HG03175 (cell line): ENCODE data around the gene BICDL2.
A peak's percentile ranks its signal among the peaks of the same experiment; 100 is the strongest.
"Not testable (repeated sequence)": the region's sequence is repeated elsewhere in the genome, so short reads cannot be mapped to it uniquely, and the experiment has no call there.

ENCODE experiments used
- ATAC-seq: cut with Tn5 transposase; IDR thresholded peaks from one replicate; pipeline ENCODE4 v1.9.1; 2021; ENCODE audit warnings: mild to moderate bottlenecking, moderate library complexity; ENCODE audit not compliant: unreplicated experiment

Gene BICDL2

GRCh38 chr16:3065069-3065741 is 28.5 kb upstream of the BICDL2 start, which contains the start of gene IL32:
TSS of gene IL32 (plus strand) at chr16:3065640. CDS start at chr16:3065812, 172 bp downstream.
- no peak for ATAC-seq

GRCh38 chr16:3063625-3064386 is 27.1 kb upstream of the BICDL2 start:
- ATAC-seq, result no peak

- no peak for ATAC-seq
Measured at GRCh38 chr16:3062553-3062952, 25.8 kb upstream of the BICDL2 start.

GRCh38 chr16:3060339-3061127 is 23.8 kb upstream of the BICDL2 start:
- ATAC-seq, result no peak

GRCh38 chr16:3059723-3060242 is 23.0 kb upstream of the BICDL2 start:
- no peak for ATAC-seq

- peak; percentile 84 for ATAC-seq
Measured at GRCh38 chr16:3059041-3059722, 22.4 kb upstream of the BICDL2 start.

- ATAC-seq, result peak; percentile 41
Measured at GRCh38 chr16:3058139-3059030, 21.6 kb upstream of the BICDL2 start.

GRCh38 chr16:3057181-3058138 is 20.7 kb upstream of the BICDL2 start:
- no peak for ATAC-seq

- ATAC-seq, result no peak
Measured at GRCh38 chr16:3056336-3057180, 19.8 kb upstream of the BICDL2 start.

GRCh38 chr16:3055734-3056115 is 19.0 kb upstream of the BICDL2 start:
- not testable (repeated sequence) for ATAC-seq

- no peak for ATAC-seq
Measured at GRCh38 chr16:3054965-3055733, 18.4 kb upstream of the BICDL2 start.

- not testable (repeated sequence) for ATAC-seq
Measured at GRCh38 chr16:3053330-3053710, 16.6 kb upstream of the BICDL2 start.

- not testable (repeated sequence) for ATAC-seq
Measured at GRCh38 chr16:3052571-3053329, 16.0 kb upstream of the BICDL2 start.

- ATAC-seq, result no peak
Measured at GRCh38 chr16:3051494-3051893, 14.8 kb upstream of the BICDL2 start.

- no peak for ATAC-seq
Measured at GRCh38 chr16:3051009-3051408, 14.3 kb upstream of the BICDL2 start.

GRCh38 chr16:3050487-3050886 is 13.7 kb upstream of the BICDL2 start:
- no peak for ATAC-seq
